NOMO-1 treated with DMSO at 0.1 percent for 48 hours (cell line): ENCODE data around the gene MAP1B.

Experiments used
- DNase-seq: peaks from one replicate; lab custom pipeline; 2025; ENCODE audit not compliant: unreplicated experiment; lab: John Stamatoyannopoulos, UW

MAP1B gene

DNA sequence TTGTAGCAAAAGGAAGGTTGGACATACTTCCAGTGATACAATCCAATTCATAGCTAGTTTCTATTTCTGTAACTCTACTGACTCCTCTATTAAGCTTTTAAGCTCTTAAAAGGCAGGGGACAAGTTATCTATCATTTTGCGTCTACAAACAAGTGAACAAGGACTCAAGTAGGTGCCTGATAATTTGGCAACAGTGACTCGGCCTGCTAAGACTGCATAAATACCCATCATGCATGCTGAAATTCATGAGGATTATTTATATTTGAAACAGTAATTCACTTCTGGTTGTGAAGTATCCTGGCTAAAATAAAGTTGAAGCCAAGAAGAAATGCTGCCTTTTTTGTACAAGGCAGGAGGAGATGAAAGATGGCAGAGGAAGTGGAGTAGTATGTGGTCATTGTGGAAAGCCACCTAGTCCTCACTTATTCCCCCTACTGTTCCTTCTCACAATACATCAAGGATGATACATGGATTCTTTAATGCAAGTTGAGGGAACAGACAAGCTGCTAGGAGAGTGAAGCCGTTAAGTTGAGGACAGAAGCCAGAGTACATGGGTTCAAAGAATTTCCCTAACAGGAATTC, 138.8 kb downstream of the MAP1B start:
- no peak for DNase-seq

- DNase-seq, result no peak
Measured at GRCh38 chr5:72246954-72247442, 139.7 kb downstream of the MAP1B start.

DNA sequence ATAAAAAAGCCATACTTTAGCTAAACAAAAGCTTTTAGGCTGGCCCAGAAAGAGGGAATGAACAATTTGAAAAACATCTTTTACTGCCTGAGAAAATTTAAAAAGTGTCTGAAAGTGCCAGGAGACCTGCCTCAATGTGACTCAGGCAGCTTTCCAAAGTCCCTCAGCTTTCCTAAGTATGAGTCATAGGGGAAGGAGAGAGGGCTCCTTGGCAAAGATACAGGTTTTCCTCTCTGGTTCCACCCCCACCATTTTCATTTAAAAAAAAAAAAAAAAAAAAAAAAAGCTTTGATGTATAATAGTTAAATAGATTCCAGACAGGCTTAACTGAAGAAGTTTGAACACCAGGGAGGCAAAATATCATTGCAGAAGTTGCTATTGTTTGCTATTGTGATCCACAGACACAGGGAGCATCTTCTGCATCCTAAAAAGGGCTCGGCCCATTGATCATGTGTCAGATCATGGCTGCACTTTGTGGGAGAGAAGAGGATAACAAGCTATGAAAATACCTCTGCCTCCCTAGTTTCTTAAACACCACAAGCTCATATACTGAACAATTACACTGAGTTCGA, 141.2 kb downstream of the MAP1B start:
- no peak for DNase-seq

GRCh38 chr5:72251386-72251785, 144.1 kb downstream of the MAP1B start:
- no peak for DNase-seq

DNA sequence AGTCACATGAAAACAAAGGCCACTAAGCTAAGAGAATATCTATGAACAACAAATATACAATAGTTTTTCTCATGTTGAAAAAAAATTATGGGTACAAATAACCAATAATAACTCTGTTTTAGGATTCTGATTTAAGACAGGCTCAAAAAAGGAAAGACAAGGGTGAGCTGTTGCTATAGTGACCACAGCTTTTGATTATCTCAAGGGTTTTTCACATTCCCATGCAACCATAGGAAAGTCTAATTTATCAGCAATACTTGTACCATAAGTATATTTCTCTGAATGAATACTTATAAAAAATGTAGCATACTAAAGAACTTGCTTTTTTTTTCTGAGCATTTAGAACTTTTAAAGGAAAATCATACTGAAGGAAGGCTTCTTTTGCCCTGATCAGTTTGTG, 144.7 kb downstream of the MAP1B start:
- no peak for DNase-seq

GRCh38 chr5:72252574-72253155, 145.4 kb downstream of the MAP1B start:
- DNase-seq, result no peak

DNA sequence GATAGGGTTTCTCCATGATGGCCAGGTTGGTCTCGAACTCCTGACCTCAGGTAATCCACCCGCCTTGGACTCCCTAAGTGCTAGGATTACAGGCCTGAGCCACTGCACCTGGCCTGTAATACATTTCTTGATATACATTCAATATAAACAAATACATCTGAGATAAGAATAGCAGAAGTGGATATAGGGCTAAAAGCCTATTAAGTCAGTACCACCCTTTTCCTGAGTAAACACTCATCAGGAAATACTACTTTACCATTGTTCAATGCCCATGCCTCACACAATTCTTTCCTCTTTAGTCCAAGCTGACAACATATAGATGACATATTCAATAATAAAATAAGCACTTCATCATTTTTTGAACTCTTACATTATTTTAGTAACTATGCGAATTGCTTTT, 148.0 kb downstream of the MAP1B start:
- DNase-seq, result no peak

- DNase-seq, result no peak
Measured at GRCh38 chr5:72255670-72256069, 148.4 kb downstream of the MAP1B start.

DNA sequence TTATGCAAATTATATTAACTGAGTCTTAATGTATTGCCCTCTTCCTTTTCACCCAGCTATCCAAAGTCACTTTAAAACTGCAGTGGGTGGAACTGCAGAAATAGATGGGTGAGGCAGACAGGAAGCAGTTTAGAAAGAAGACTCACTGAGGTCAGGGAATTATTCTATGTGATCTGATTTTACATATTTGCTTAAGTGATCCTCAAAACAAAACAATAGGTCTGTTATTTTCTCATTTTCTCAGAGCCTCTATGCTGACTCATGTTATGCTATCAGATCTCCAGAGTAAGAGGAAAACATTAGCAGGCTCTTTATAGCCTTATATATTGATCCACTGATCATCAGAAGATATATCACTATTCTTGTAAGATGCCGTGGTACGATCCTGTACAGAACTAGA, 149.3 kb downstream of the MAP1B start:
- DNase-seq, result no peak
